H1 (cell line): ENCODE results near the gene DDX11. TPM values are rescaled to one million over a fixed set of nuclear protein-coding genes. Genes with fewer than 3 reads are reported as not detected.
"Not testable (repeated sequence)": the region's sequence is repeated elsewhere in the genome, so short reads cannot be mapped to it uniquely, and the experiment has no call there.

Source experiments
- CTCF ChIA-PET: fragments of 300-600 bp; sonication (Branson Sonifier 250); formaldehyde crosslinking; loops from one replicate; lab custom pipeline; 2021; ENCODE audit not compliant: partially characterized antibody; lab: Charles Lee
- POLR2A ChIA-PET: fragments of 300-600 bp; sonication (Branson Sonifier 250); formaldehyde crosslinking; loops from one replicate; lab custom pipeline; 2021; ENCODE audit warnings: inconsistent platforms; ENCODE audit not compliant: partially characterized antibody; lab: Charles Lee
- DNase-seq, 2 experiments: peaks; one replicate each; pipeline versions ENCODE4 v3.0.0 to v3.0.0-alpha.2; 2010 to 2022; ENCODE audit warnings: low spot score in 2 of 2, low read depth in 1 of 2, mixed read lengths in 1 of 2
- FAIRE-seq: peaks from 2 replicates; lab custom pipeline; 2011; peaks lifted over from hg19 to GRCh38; lab: Jason Lieb, UNC
- H2AFZ ChIP-seq: 2 replicates; pipeline ENCODE4 v1.8.1; 2012; ENCODE audit warnings: low read length, inconsistent platforms
- H2AK5ac ChIP-seq: 2 replicates; pipeline ENCODE4 v1.6.1; 2013; ENCODE audit warnings: low read depth, low read length
- H2BK120ac ChIP-seq: replicated peaks from 2 replicates; pipeline ENCODE3; 2013; ENCODE audit warnings: low read depth, low read length, inconsistent platforms
- H2BK12ac ChIP-seq: 2 replicates; pipeline ENCODE4 v1.6.1; 2013; ENCODE audit warnings: low read depth, low read length
- H2BK15ac ChIP-seq: 2 replicates; pipeline ENCODE4 v1.6.1; 2013; ENCODE audit warnings: low read length
- H2BK20ac ChIP-seq: 2 replicates; pipeline ENCODE4 v1.6.1; 2013; ENCODE audit warnings: low read length
- H2BK5ac ChIP-seq: 2 replicates; pipeline ENCODE4 v1.6.1; 2013; ENCODE audit warnings: low read depth, low read length
- H3K14ac ChIP-seq: 2 replicates; pipeline ENCODE4 v1.6.1; 2013; ENCODE audit warnings: inconsistent platforms; ENCODE audit not compliant: insufficient read length
- H3K18ac ChIP-seq: 2 replicates; pipeline ENCODE4 v1.6.1; 2013; ENCODE audit warnings: low read length; ENCODE audit errors: extremely low read depth
- H3K23ac ChIP-seq: 2 replicates; pipeline ENCODE4 v1.6.1; 2013; ENCODE audit warnings: inconsistent platforms; ENCODE audit not compliant: insufficient read length
- H3K23me2 ChIP-seq: 2 replicates; pipeline ENCODE4 v1.6.1; 2013; ENCODE audit warnings: low read depth, low read length
- H3K27ac ChIP-seq: 2 replicates; pipeline ENCODE4 v1.6.1; 2011; ENCODE audit warnings: low read depth, low read length, inconsistent platforms
- H3K27me3 ChIP-seq, 4 experiments: replicated peaks in 1 of 4; 1 replicate in 1 of 4; 2 replicates in 3 of 4; pipeline versions ENCODE4 v1.6.1 to v1.8.1; 2011 to 2013; ENCODE audit warnings: low read length in 3 of 4, mild to moderate bottlenecking in 3 of 4, inconsistent platforms in 2 of 4, mixed read lengths in 2 of 4, moderate library complexity in 1 of 4; ENCODE audit not compliant: control insufficient read depth in 3 of 4, insufficient read depth in 3 of 4; ENCODE audit errors: extremely low read depth in 1 of 4
- H3K36me3 ChIP-seq, 4 experiments: 2 replicates each; pipeline versions ENCODE4 v1.6.1 to v1.8.1; 2011 to 2013; ENCODE audit warnings: mild to moderate bottlenecking in 4 of 4, low read length in 3 of 4, moderate library complexity in 2 of 4, control low read depth in 1 of 4, inconsistent platforms in 1 of 4; ENCODE audit not compliant: insufficient read depth in 4 of 4, control insufficient read depth in 2 of 4
- H3K4ac ChIP-seq: replicated peaks from 2 replicates; pipeline ENCODE3; 2013; ENCODE audit warnings: low read length, low read depth, mixed read lengths, inconsistent platforms; ENCODE audit not compliant: insufficient read length
- H3K4me1 ChIP-seq, 4 experiments: replicated peaks in 1 of 4; 1 replicate in 1 of 4; 2 replicates in 3 of 4; pipeline versions ENCODE4 v1.6.1 to v1.8.1; 2011 to 2013; ENCODE audit warnings: low read length in 3 of 4, inconsistent platforms in 2 of 4, mixed read lengths in 1 of 4; ENCODE audit not compliant: insufficient read depth in 4 of 4, control insufficient read depth in 3 of 4
- H3K4me2 ChIP-seq, 2 experiments: 2 replicates each; pipeline versions ENCODE4 v1.6.1 to v1.8.1; 2011 to 2013; ENCODE audit warnings: low read depth in 2 of 2, low read length in 2 of 2, control low read depth in 1 of 2, inconsistent platforms in 1 of 2, mild to moderate bottlenecking in 1 of 2; ENCODE audit not compliant: insufficient read depth in 1 of 2
- H3K4me3 ChIP-seq, 4 experiments: fragments of 200-600, 300-600 bp in 1 of 4; sonication (generic), shearing (Covaris generic), sonication (Bioruptor Twin) in 1 of 4; 2 replicates each; pipeline versions ENCODE4 v1.5.1 to v1.8.1; 2011 to 2016; ENCODE audit warnings: low read length in 4 of 4, low read depth in 3 of 4, control low read depth in 2 of 4, inconsistent platforms in 2 of 4, mild to moderate bottlenecking in 2 of 4, mixed read lengths in 1 of 4, moderate library complexity in 1 of 4; ENCODE audit not compliant: insufficient read depth in 2 of 4; ENCODE audit errors: extremely low read depth in 1 of 4
- H3K56ac ChIP-seq: replicated peaks from 2 replicates; pipeline ENCODE3; 2013; ENCODE audit warnings: low read depth, mild to moderate bottlenecking, mixed read lengths, low read length, inconsistent platforms; ENCODE audit not compliant: insufficient read length
- H3K79me1 ChIP-seq: 2 replicates; pipeline ENCODE4 v1.6.1; 2013; ENCODE audit warnings: low read depth, low read length, control low read depth
- H3K79me2 ChIP-seq, 2 experiments: 2 replicates each; pipeline versions ENCODE4 v1.6.1 to v1.8.1; 2012 to 2013; ENCODE audit warnings: low read length in 2 of 2, mild to moderate bottlenecking in 2 of 2, inconsistent platforms in 1 of 2; ENCODE audit not compliant: insufficient read depth in 2 of 2, control insufficient read depth in 1 of 2
- H3K9ac ChIP-seq, 4 experiments: replicated peaks in 1 of 4; 1 replicate in 1 of 4; 2 replicates in 3 of 4; pipeline versions ENCODE4 v1.6.1 to v1.8.1; 2011 to 2013; ENCODE audit warnings: low read depth in 3 of 4, low read length in 3 of 4, control low read depth in 2 of 4, mild to moderate bottlenecking in 2 of 4, moderate library complexity in 2 of 4, inconsistent platforms in 1 of 4; ENCODE audit errors: extremely low read depth in 1 of 4
- H3K9me3 ChIP-seq, 2 experiments: 2 replicates each; pipeline versions ENCODE4 v1.6.1 to v1.8.1; 2012 to 2013; ENCODE audit warnings: mild to moderate bottlenecking in 2 of 2, moderate library complexity in 2 of 2, control low read depth in 1 of 2, inconsistent platforms in 1 of 2, low read depth in 1 of 2, low read length in 1 of 2, mixed read lengths in 1 of 2; ENCODE audit not compliant: insufficient read depth in 2 of 2
- H4K20me1 ChIP-seq, 2 experiments: replicated peaks in 1 of 2; 2 replicates each; pipeline versions ENCODE3 to v1.8.1; 2011 to 2013; ENCODE audit warnings: inconsistent platforms in 2 of 2, low read length in 2 of 2, mild to moderate bottlenecking in 1 of 2; ENCODE audit not compliant: insufficient read depth in 2 of 2, control insufficient read depth in 1 of 2
- H4K5ac ChIP-seq: 2 replicates; pipeline ENCODE4 v1.6.1; 2013; ENCODE audit warnings: low read length, low read depth, mixed read lengths, inconsistent platforms; ENCODE audit not compliant: insufficient read length
- H4K8ac ChIP-seq: 2 replicates; pipeline ENCODE4 v1.8.0; 2013; ENCODE audit warnings: mild to moderate bottlenecking, moderate library complexity, low read length, inconsistent platforms; ENCODE audit not compliant: insufficient read depth; ENCODE audit errors: extremely low read depth
- H4K91ac ChIP-seq: replicated peaks from 2 replicates; pipeline ENCODE3; 2013; ENCODE audit warnings: low read length, mixed read lengths, inconsistent platforms; ENCODE audit not compliant: insufficient read length
- WGBS, 2 experiments: shearing (Covaris generic) in 1 of 2; methylation state at CpG; one replicate each; pipeline versions ENCODE4 v1.1.6 to v1.1.7; 2013 to 2015; ENCODE audit warnings: low lambda C conversion rate in 2 of 2, mixed read lengths in 2 of 2, inconsistent platforms in 1 of 2, low coverage in 1 of 2, missing lambda C conversion rate in 1 of 2; ENCODE audit not compliant: insufficient replicate concordance in 2 of 2, insufficient coverage in 1 of 2, insufficient read length in 1 of 2; ENCODE audit errors: extremely low coverage in 1 of 2, missing lambda C conversion rate in 1 of 2; 5-methylcytosine and 5-hydroxymethylcytosine counted together
- polyA plus RNA-seq, 7 experiments: library from polyadenylated mRNA; depleted of rRNA in 3 of 7; stranded (reverse) in 5 of 7; unstranded in 2 of 7; fragments of >200 nt in 5 of 7; fragments of 200-250 nt in 2 of 7; gene quantifications; 1 replicate in 5 of 7; 2 replicates in 1 of 7; 4 replicates in 1 of 7; pipeline versions ENCODE4 v1.2.1 to v1.2.3, GENCODE V29; 2011 to 2013; ENCODE audit warnings: missing spikeins in 2 of 7, mixed read lengths in 2 of 7
- total RNA-seq: library from RNA; stranded (reverse); fragmentation: NEBNext Ultra II Directional; extraction: Animal tissue kit (Norgen Biotek cat#: 25700); gene quantifications from 2 replicates; pipeline ENCODE4 v1.2.1, GENCODE V29; 2021

DDX11 gene
- total and polyA plus RNA-seq, 2 of the 8 experiments (the other 6 are each of a cell fraction or from before 2014, with no cell fraction given): 61.6 to 141 TPM

DNA sequence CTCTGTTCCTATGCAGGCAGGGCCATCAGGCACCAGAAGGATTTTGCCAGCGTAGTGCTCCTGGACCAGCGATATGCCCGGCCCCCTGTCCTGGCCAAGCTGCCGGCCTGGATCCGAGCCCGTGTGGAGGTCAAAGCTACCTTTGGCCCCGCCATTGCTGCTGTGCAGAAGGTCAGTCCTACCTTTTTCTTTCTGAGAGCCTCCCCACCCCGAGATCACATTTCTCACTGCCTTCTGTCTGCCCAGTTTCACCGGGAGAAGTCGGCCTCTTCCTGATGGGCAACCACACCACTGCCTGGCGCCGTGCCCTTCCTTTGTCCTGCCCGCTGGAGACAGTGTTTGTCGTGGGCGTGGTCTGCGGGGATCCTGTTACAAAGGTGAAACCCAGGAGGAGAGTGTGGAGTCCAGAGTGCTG, 29.9 kb downstream of the DDX11 start:
- FAIRE-seq, H3K9ac ChIP-seq, H2BK15ac ChIP-seq, DNase-seq, H3K23me2 ChIP-seq, H3K4me2 ChIP-seq, H4K91ac ChIP-seq, H2BK5ac ChIP-seq, H2BK20ac ChIP-seq, H3K4me3 ChIP-seq, H2AK5ac ChIP-seq, H3K79me2 ChIP-seq, H3K4me1 ChIP-seq, H3K23ac ChIP-seq, H3K79me1 ChIP-seq, POLR2A ChIA-PET, H3K56ac ChIP-seq, H4K20me1 ChIP-seq, H3K18ac ChIP-seq, H2BK120ac ChIP-seq, H3K27ac ChIP-seq, H2AFZ ChIP-seq, H4K5ac ChIP-seq, H2BK12ac ChIP-seq, H4K8ac ChIP-seq, H3K4ac ChIP-seq, H3K14ac ChIP-seq, H3K9me3 ChIP-seq, H3K27me3 ChIP-seq: not testable (repeated sequence)
- CTCF ChIA-PET: interaction anchor here (0.7 kb wide), 1 partner anchor 114 kb away, joined by 3 read pairs; no protein-coding TSS in a partner anchor
- peaks cover 0 to 17% (median 7%) of the 10 kb centered on the region in 4 experiments; a peak in 5 of 8 replicates for H3K36me3 ChIP-seq
- 91% methylated on average over 10 of the region's 16 CpGs; no CpG with 5 or more reads in 1 of the 2 experiments for WGBS, 2 experiments

DNA sequence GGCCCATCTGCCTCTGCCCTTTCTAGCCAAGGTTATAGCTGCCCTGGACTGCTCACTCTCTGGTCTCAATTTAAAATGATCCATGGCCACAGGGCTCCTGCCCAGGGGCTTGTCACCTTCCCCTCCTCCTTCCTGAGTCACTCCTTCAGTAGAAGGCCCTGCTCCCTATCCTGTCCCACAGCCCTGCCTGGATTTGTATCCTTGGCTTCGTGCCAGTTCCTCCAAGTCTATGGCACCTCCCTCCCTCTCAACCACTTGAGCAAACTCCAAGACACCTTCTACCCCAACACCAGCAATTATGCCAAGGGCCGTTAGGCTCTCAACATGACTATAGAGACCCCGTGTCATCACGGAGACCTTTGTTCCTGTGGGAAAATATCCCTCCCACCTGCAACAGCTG, 30.6 kb downstream of the DDX11 start:
- POLR2A ChIA-PET: not testable (repeated sequence)

More for the DNA sequence above, 30.6 kb downstream of the DDX11 start:
- H3K4me3 ChIP-seq, H3K9ac ChIP-seq, H3K4ac ChIP-seq, H3K56ac ChIP-seq, H3K18ac ChIP-seq, H4K20me1 ChIP-seq, H3K27ac ChIP-seq, H3K79me1 ChIP-seq, H4K91ac ChIP-seq, H2BK120ac ChIP-seq, H3K9me3 ChIP-seq, H3K23me2 ChIP-seq, H3K14ac ChIP-seq, H4K5ac ChIP-seq, H2BK12ac ChIP-seq, H3K79me2 ChIP-seq, H3K4me2 ChIP-seq, H2BK15ac ChIP-seq, CTCF ChIA-PET, H2BK5ac ChIP-seq, FAIRE-seq, H2AFZ ChIP-seq, H2BK20ac ChIP-seq, DNase-seq, H3K27me3 ChIP-seq, H4K8ac ChIP-seq, H2AK5ac ChIP-seq, H3K4me1 ChIP-seq, H3K23ac ChIP-seq: not testable (repeated sequence)
- peaks cover 0 to 17% (median 7%) of the 10 kb centered on the region in 4 experiments; a peak in 5 of 8 replicates for H3K36me3 ChIP-seq
- WGBS, 2 experiments: 86% methylated on average over 3 of the region's 4 CpGs; no CpG with 5 or more reads in 1 of the 2 experiments
